ENCODE data around the gene HRC.
"Not testable (repeated sequence)": the region's sequence is repeated elsewhere in the genome, so short reads cannot be mapped to it uniquely, and the experiment has no call there.

HRC gene

GRCh38 chr19:49135686-49136085 is 19.5 kb downstream of the HRC start:
- no peak for DNase-seq (ENCODE audit: low read depth)

- no peak for DNase-seq (ENCODE audit: low read depth)
These were observed 21.4 kb downstream of the HRC start for GRCh38 chr19:49133621-49134454.

- DNase-seq (ENCODE audit: low read depth): no peak
These were observed 22.1 kb downstream of the HRC start for GRCh38 chr19:49132974-49133609.

- DNase-seq (ENCODE audit: low read depth): no peak
These were observed 24.9 kb downstream of the HRC start for GRCh38 chr19:49130325-49130724.

- DNase-seq (ENCODE audit: low read depth): no peak
These were observed 26.0 kb downstream of the HRC start for GRCh38 chr19:49129238-49129583.

- no peak for DNase-seq (ENCODE audit: low read depth)
These were observed 26.5 kb downstream of the HRC start for GRCh38 chr19:49128545-49129237.

- DNase-seq (ENCODE audit: low read depth): peak; percentile 90
These were observed 27.3 kb downstream of the HRC start for GRCh38 chr19:49127674-49128544.

GRCh38 chr19:49127225-49127624 is 28.0 kb downstream of the HRC start:
- DNase-seq (ENCODE audit: low read depth): not testable (repeated sequence)

GRCh38 chr19:49126575-49126974 is 28.6 kb downstream of the HRC start:
- DNase-seq (ENCODE audit: low read depth): no peak

- no peak for DNase-seq (ENCODE audit: low read depth)
These were observed 30.0 kb downstream of the HRC start for GRCh38 chr19:49125025-49125731.

GRCh38 chr19:49123285-49123684 is 31.9 kb downstream of the HRC start:
- not testable (repeated sequence) for DNase-seq (ENCODE audit: low read depth)

- not testable (repeated sequence) for DNase-seq (ENCODE audit: low read depth)
These were observed 33.4 kb downstream of the HRC start for GRCh38 chr19:49121841-49122240.

GRCh38 chr19:49120868-49121267 is 34.3 kb downstream of the HRC start:
- DNase-seq (ENCODE audit: low read depth): no peak

GRCh38 chr19:49120325-49120683 is 34.9 kb downstream of the HRC start:
- no peak for DNase-seq (ENCODE audit: low read depth)

GRCh38 chr19:49119411-49120324 is 35.5 kb downstream of the HRC start, which contains the start of gene PPFIA3:
TSS of gene PPFIA3 (plus strand) at chr19:49119544. CDS start at chr19:49127874, 8,330 bp downstream.
- DNase-seq (ENCODE audit: low read depth): no peak

- DNase-seq (ENCODE audit: low read depth): peak; percentile 94
These were observed 36.4 kb downstream of the HRC start, which contains the start of gene C19orf73 for GRCh38 chr19:49118565-49119410. TSS of gene C19orf73 (minus strand) at chr19:49119143. CDS start at chr19:49119022, 121 bp downstream.

- DNase-seq (ENCODE audit: low read depth): no peak
These were observed 37.3 kb downstream of the HRC start for GRCh38 chr19:49117677-49118564.

- DNase-seq (ENCODE audit: low read depth): no peak
These were observed 38.7 kb downstream of the HRC start for GRCh38 chr19:49116544-49116943.
